ENCODE results near the gene RAB17. TPM values are rescaled to one million over a fixed set of nuclear protein-coding genes. Genes with fewer than 3 reads are reported as not detected.

RAB17 gene
- total RNA-seq, 1 experiment from 2014 or later = 1.3 TPM

GRCh38 chr2:237626813-237627440, 36.4 kb upstream of the RAB17 start:
- no peak overlapping the region for H3K4me2 ChIP-seq (ENCODE audit: low read depth, low read length, poor library complexity, severe bottlenecking)
- H3K9me3 ChIP-seq (ENCODE audit: low read length) = no peaks in the 10 kb centered on the region
- no peaks in the 10 kb centered on the region for H3K36me3 ChIP-seq (ENCODE audit: insufficient read depth, low read length)
- H3K79me2 ChIP-seq (ENCODE audit: low read length) = no peaks in the 10 kb centered on the region
- no peaks in the 10 kb centered on the region for H4K20me1 ChIP-seq (ENCODE audit: insufficient read depth, low read depth, low read length)
- no peaks in the 10 kb centered on the region for H3K4me1 ChIP-seq (ENCODE audit: low read length)
- no peak overlapping the region for H3K27ac ChIP-seq (ENCODE audit: low read length)
- H3K4me3 ChIP-seq (ENCODE audit: low read length) = no peak overlapping the region
- no peaks in the 10 kb centered on the region for H3K9me2 ChIP-seq (replicated peaks; ENCODE audit: insufficient read depth, low read length)
- no peak overlapping the region for H3K9ac ChIP-seq (ENCODE audit: low read length)
- H2AFZ ChIP-seq (ENCODE audit: low read length) = no peak overlapping the region
- H3K27me3 ChIP-seq (ENCODE audit: low read length) = no peaks in the 10 kb centered on the region
- DNase-seq = no peak

DNA sequence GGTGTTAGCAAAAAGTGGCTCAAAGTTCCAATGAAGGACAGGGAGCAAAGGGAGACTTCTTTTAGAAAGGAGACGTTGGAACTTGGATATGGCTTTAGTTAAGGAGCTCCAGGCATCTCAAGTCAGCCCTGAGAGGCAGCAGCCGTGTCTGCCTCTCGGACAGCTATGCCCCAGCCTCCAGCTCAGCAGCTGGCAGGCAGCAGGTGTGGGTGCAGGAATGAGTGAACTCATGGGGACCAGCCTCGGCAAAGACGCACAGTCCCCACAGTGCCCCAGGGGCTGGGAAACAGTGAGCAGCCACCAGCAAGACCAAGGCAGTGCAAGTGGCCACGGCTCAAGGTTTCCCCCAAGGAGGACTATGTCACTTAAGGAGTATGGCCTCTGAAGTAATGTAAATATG, 35.2 kb upstream of the RAB17 start:
- Histone ChIP-seq H2AFZ (ENCODE audit: low read length) (no peak overlapping the region), H3K27ac (ENCODE audit: low read length) (no peak overlapping the region), H3K27me3 (ENCODE audit: low read length) (no peaks in the 10 kb centered on the region), H3K79me2 (ENCODE audit: low read length) (no peaks in the 10 kb centered on the region), H3K36me3 (ENCODE audit: insufficient read depth, low read length) (no peaks in the 10 kb centered on the region), H3K9me2 (replicated peaks; ENCODE audit: insufficient read depth, low read length) (no peaks in the 10 kb centered on the region), H3K4me1 (ENCODE audit: low read length) (no peaks in the 10 kb centered on the region), H3K9me3 (ENCODE audit: low read length) (no peaks in the 10 kb centered on the region), H3K4me2 (ENCODE audit: low read depth, low read length, poor library complexity, severe bottlenecking) (no peak overlapping the region), H4K20me1 (ENCODE audit: insufficient read depth, low read depth, low read length) (no peaks in the 10 kb centered on the region), H3K4me3 (ENCODE audit: low read length) (no peak overlapping the region), H3K9ac (ENCODE audit: low read length) (no peak overlapping the region)
- DNase-seq = no peak

DNA sequence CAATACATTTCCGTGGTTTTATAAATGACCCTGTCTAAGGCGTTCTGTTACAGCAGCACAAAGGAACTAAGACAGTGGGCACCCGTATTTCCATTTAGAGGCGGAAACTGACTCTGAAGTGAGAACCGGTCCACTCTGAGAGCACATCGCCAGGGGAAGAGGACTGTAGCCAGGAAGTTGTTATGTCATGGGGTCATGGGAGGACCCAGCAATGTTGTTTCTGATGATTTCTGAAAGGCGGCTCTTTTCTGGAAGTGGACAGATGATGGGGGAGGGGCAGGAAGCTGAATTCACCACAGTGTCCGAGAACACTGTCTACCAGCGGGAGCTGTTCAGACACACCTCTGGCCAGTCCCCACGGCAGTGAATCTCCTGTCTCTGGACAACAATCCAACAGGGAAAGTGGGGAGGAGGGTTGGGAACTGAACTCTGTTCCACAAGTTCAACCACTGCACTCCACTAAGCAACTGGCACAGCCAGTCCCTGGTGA, 34.7 kb upstream of the RAB17 start:
- no peak overlapping the region for H3K9ac ChIP-seq (ENCODE audit: low read length)
- H3K79me2 ChIP-seq (ENCODE audit: low read length) = no peaks in the 10 kb centered on the region
- no peak overlapping the region for H2AFZ ChIP-seq (ENCODE audit: low read length)
- no peak overlapping the region for H3K27ac ChIP-seq (ENCODE audit: low read length)
- no peak overlapping the region for H3K4me2 ChIP-seq (ENCODE audit: low read depth, low read length, poor library complexity, severe bottlenecking)
- no peaks in the 10 kb centered on the region for H3K9me2 ChIP-seq (replicated peaks; ENCODE audit: insufficient read depth, low read length)
- H3K4me3 ChIP-seq (ENCODE audit: low read length) = no peak overlapping the region
- no peaks in the 10 kb centered on the region for H3K4me1 ChIP-seq (ENCODE audit: low read length)
- no peaks in the 10 kb centered on the region for H3K9me3 ChIP-seq (ENCODE audit: low read length)
- H3K36me3 ChIP-seq (ENCODE audit: insufficient read depth, low read length) = no peaks in the 10 kb centered on the region
- H3K27me3 ChIP-seq (ENCODE audit: low read length) = no peaks in the 10 kb centered on the region
- DNase-seq = no peak
- H4K20me1 ChIP-seq (ENCODE audit: insufficient read depth, low read depth, low read length) = no peaks in the 10 kb centered on the region

- no peak overlapping the region for H2AFZ ChIP-seq (ENCODE audit: low read length)
- no peaks in the 10 kb centered on the region for H3K4me1 ChIP-seq (ENCODE audit: low read length)
- H3K9me3 ChIP-seq (ENCODE audit: low read length) = no peaks in the 10 kb centered on the region
- DNase-seq = peak; percentile 60
- H4K20me1 ChIP-seq (ENCODE audit: insufficient read depth, low read depth, low read length) = no peaks in the 10 kb centered on the region
- no peak overlapping the region for H3K27ac ChIP-seq (ENCODE audit: low read length)
- H3K27me3 ChIP-seq (ENCODE audit: low read length) = no peaks in the 10 kb centered on the region
- H3K4me3 ChIP-seq (ENCODE audit: low read length) = no peak overlapping the region
- H3K79me2 ChIP-seq (ENCODE audit: low read length) = no peaks in the 10 kb centered on the region
- H3K9me2 ChIP-seq (replicated peaks; ENCODE audit: insufficient read depth, low read length) = no peaks in the 10 kb centered on the region
- H3K9ac ChIP-seq (ENCODE audit: low read length) = no peak overlapping the region
- no peaks in the 10 kb centered on the region for H3K36me3 ChIP-seq (ENCODE audit: insufficient read depth, low read length)
- H3K4me2 ChIP-seq (ENCODE audit: low read depth, low read length, poor library complexity, severe bottlenecking) = no peak overlapping the region
Observed at GRCh38 chr2:237624565-237624964, 34.0 kb upstream of the RAB17 start.

- Histone ChIP-seq H3K79me2 (ENCODE audit: low read length) (no peaks in the 10 kb centered on the region), H3K4me1 (ENCODE audit: low read length) (no peaks in the 10 kb centered on the region), H3K27me3 (ENCODE audit: low read length) (no peaks in the 10 kb centered on the region), H3K27ac (ENCODE audit: low read length) (no peak overlapping the region), H3K9me3 (ENCODE audit: low read length) (no peaks in the 10 kb centered on the region), H3K9me2 (replicated peaks; ENCODE audit: insufficient read depth, low read length) (no peaks in the 10 kb centered on the region), H3K36me3 (ENCODE audit: insufficient read depth, low read length) (no peaks in the 10 kb centered on the region), H3K4me2 (ENCODE audit: low read depth, low read length, poor library complexity, severe bottlenecking) (no peak overlapping the region), H3K4me3 (ENCODE audit: low read length) (no peak overlapping the region), H4K20me1 (ENCODE audit: insufficient read depth, low read depth, low read length) (no peaks in the 10 kb centered on the region), H2AFZ (ENCODE audit: low read length) (no peak overlapping the region), H3K9ac (ENCODE audit: low read length) (no peak overlapping the region)
- no peak for DNase-seq
Observed at GRCh38 chr2:237623428-237624403, 33.2 kb upstream of the RAB17 start.

DNA sequence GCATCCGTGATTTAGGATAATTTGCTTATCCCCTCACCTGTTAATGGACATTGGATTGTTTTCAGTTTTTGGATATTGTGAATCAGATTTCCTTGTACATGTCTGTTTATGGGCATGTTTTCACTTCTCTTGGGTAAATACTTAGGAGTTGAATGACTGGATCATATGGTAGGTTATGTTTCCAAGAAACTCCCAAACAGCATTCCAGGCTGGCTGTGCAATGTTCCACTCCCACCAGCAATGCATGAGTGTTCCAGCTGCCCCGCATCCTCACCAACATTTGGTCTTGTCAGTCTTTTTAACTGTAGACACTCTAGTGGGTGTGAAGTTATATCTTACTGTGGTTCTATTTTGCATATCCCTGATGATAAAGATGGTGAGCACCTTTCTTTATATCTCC, 27.9 kb upstream of the RAB17 start:
- no peak overlapping the region for H3K9ac ChIP-seq (ENCODE audit: low read length)
- no peaks in the 10 kb centered on the region for H3K9me3 ChIP-seq (ENCODE audit: low read length)
- no peak overlapping the region for H3K4me2 ChIP-seq (ENCODE audit: low read depth, low read length, poor library complexity, severe bottlenecking)
- H3K36me3 ChIP-seq (ENCODE audit: insufficient read depth, low read length) = no peaks in the 10 kb centered on the region
- H2AFZ ChIP-seq (ENCODE audit: low read length) = no peak overlapping the region
- no peaks in the 10 kb centered on the region for H4K20me1 ChIP-seq (ENCODE audit: insufficient read depth, low read depth, low read length)
- DNase-seq = no peak
- no peaks in the 10 kb centered on the region for H3K79me2 ChIP-seq (ENCODE audit: low read length)
- no peak overlapping the region for H3K27ac ChIP-seq (ENCODE audit: low read length)
- H3K4me3 ChIP-seq (ENCODE audit: low read length) = no peak overlapping the region
- H3K9me2 ChIP-seq (replicated peaks; ENCODE audit: insufficient read depth, low read length) = no peaks in the 10 kb centered on the region
- no peaks in the 10 kb centered on the region for H3K4me1 ChIP-seq (ENCODE audit: low read length)
- H3K27me3 ChIP-seq (ENCODE audit: low read length) = no peaks in the 10 kb centered on the region

- Histone ChIP-seq H3K4me3 (ENCODE audit: low read length) (no peak overlapping the region), H3K4me2 (ENCODE audit: low read depth, low read length, poor library complexity, severe bottlenecking) (no peak overlapping the region), H4K20me1 (ENCODE audit: insufficient read depth, low read depth, low read length) (no peaks in the 10 kb centered on the region), H3K9me3 (ENCODE audit: low read length) (no peaks in the 10 kb centered on the region), H3K36me3 (ENCODE audit: insufficient read depth, low read length) (no peaks in the 10 kb centered on the region), H3K79me2 (ENCODE audit: low read length) (no peaks in the 10 kb centered on the region), H3K4me1 (ENCODE audit: low read length) (no peaks in the 10 kb centered on the region), H3K9ac (ENCODE audit: low read length) (no peak overlapping the region), H3K9me2 (replicated peaks; ENCODE audit: insufficient read depth, low read length) (no peaks in the 10 kb centered on the region), H2AFZ (ENCODE audit: low read length) (no peak overlapping the region), H3K27me3 (ENCODE audit: low read length) (no peaks in the 10 kb centered on the region), H3K27ac (ENCODE audit: low read length) (no peak overlapping the region)
- no peak for DNase-seq
Observed at GRCh38 chr2:237617587-237617982, 27.1 kb upstream of the RAB17 start.

DNA sequence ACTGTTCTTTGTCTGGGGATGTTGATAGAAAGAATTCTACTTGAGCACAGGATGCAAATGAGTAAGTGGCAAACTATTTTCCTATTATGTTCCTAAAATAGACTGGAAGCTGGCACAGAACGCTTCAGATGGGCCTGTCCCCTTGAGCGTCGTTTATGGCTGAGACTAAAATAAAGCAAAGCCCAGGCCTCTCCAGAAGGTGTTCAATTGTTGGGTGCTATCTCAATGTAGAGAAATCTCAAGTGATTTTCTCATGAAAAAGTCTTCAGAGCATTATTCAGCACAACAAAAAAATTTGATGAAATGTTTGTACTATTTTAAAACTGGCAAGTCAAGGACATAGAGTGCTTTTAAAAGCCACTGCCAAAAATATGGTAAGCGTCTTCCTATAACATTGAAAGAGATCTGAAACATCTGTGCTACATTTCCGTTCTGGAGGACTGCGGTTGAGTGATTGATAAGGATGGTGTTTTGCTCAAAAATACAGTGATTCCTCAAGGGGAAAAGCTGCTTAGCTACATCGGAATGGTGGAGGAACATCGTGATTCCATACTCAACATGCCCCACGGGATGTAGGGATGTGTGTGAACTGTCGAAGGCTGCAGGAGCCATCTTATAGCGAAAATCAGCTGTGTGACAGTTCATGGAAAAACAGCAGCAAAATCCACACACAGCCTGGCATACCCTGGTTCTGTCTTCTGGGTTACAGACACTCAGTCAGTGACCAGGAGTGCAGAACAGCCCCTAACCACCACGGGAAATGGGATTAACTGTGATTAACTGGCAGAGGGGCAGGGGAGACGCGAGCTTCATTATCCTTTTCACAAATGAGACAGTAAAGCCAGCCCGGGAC, 26.4 kb upstream of the RAB17 start:
- Histone ChIP-seq H3K27ac (ENCODE audit: low read length) (no peak overlapping the region), H3K9me2 (replicated peaks; ENCODE audit: insufficient read depth, low read length) (no peaks in the 10 kb centered on the region), H3K4me2 (ENCODE audit: low read depth, low read length, poor library complexity, severe bottlenecking) (no peak overlapping the region), H3K4me3 (ENCODE audit: low read length) (no peak overlapping the region), H3K9ac (ENCODE audit: low read length) (no peak overlapping the region), H3K36me3 (ENCODE audit: insufficient read depth, low read length) (no peaks in the 10 kb centered on the region), H3K9me3 (ENCODE audit: low read length) (no peaks in the 10 kb centered on the region), H2AFZ (ENCODE audit: low read length) (no peak overlapping the region), H3K79me2 (ENCODE audit: low read length) (no peaks in the 10 kb centered on the region), H4K20me1 (ENCODE audit: insufficient read depth, low read depth, low read length) (no peaks in the 10 kb centered on the region), H3K27me3 (ENCODE audit: low read length) (no peaks in the 10 kb centered on the region), H3K4me1 (ENCODE audit: low read length) (no peaks in the 10 kb centered on the region)
- no peak for DNase-seq

Data from Karpas-422 (cell line).